ENCODE data around the gene PMM2. TPM values are rescaled to one million over a fixed set of nuclear protein-coding genes. Genes with fewer than 3 reads are reported as not detected.
A peak's percentile ranks its signal among the peaks of the same experiment; 100 is the strongest.
"Not testable (repeated sequence)": the region's sequence is repeated elsewhere in the genome, so short reads cannot be mapped to it uniquely, and the experiment has no call there.

PMM2 gene
- total and polyA plus RNA-seq, 3 experiments from 2014 or later: 31.2 to 63.3 (median 58.9) TPM

- H3K4me1 ChIP-seq (ENCODE audit: insufficient read depth, low read length); H3K36me3 ChIP-seq (ENCODE audit: insufficient read depth, low read length); DNase-seq; H3K27me3 Mint-ChIP-seq; H3K36me3 Mint-ChIP-seq; H3K27me3 ChIP-seq (ENCODE audit: insufficient read depth, low read length, poor library complexity, severe bottlenecking); H3K9me3 Mint-ChIP-seq; H3K27ac ChIP-seq (ENCODE audit: low read depth, low read length); POLR2A ChIA-PET; H3K9me3 ChIP-seq (ENCODE audit: low read length); H3K4me3 Mint-ChIP-seq; CTCF ChIA-PET; H3K4me3 ChIP-seq (ENCODE audit: low read length): not testable (repeated sequence)
- Mint-ChIP-seq H3K4me1 (peaks cover 26 to 34% (median 29%) of the 10 kb centered on the region in 3 donors), H3K27ac (peak overlapping the region in 1 of 8 donors; percentile 60)
Measured at GRCh38 chr16:8875317-8875716, 77.7 kb downstream of the PMM2 start.

DNA sequence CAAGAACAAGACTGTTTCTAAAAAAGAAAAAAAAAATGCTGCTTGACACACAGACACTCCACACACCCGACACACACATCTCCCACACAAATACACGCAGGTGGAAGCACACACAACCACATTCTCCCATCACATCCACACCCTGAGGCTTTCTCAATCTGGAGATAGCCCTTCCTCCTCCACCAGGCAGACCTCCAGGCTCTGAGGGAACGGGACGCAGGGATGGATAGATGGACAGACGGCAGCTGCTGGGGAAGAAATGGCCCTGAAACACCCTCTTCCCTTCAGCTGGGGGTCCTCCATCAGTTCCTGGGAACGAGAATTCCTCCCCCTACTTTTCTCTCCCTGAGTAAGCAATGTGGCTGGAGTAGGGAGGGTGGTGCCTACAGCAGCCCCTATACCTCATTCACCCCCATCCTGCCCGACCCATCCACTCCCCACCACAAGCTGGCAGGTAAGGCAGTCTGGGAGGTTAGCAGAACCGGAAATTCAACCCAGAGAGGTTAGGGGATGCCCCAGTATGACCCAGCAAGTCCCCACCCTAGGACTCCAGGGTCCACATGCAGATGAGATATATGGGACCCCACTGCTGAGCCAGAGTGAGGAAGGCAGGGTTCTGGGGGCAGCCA, 80.4 kb downstream of the PMM2 start:
- Histone ChIP-seq H3K4me3 (ENCODE audit: low read length) (no peak overlapping the region), H3K36me3 (ENCODE audit: insufficient read depth, low read length) (no peaks in the 10 kb centered on the region), H3K27me3 (ENCODE audit: insufficient read depth, low read length, poor library complexity, severe bottlenecking) (no peaks in the 10 kb centered on the region), H3K4me1 (ENCODE audit: insufficient read depth, low read length) (peaks cover 3% of the 10 kb centered on the region), H3K9me3 (ENCODE audit: low read length) (no peaks in the 10 kb centered on the region), H3K27ac (ENCODE audit: low read depth, low read length) (no peak overlapping the region)
- DNase-seq: no peak
- ChIA-PET POLR2A (no interaction called here), CTCF (interaction anchor here (1.2 to 5.0 kb wide), 3 partner anchors 9 to 257 kb away, joined by 3 to 51 read pairs (median 24); partner anchors contain the start of gene CARHSP1)
- peaks cover 20 to 26% (median 22%) of the 10 kb centered on the region in 3 donors for H3K4me1 Mint-ChIP-seq
- H3K27me3 Mint-ChIP-seq: no peaks in the 10 kb centered on the region
- no peaks in the 10 kb centered on the region for H3K36me3 Mint-ChIP-seq
- H3K27ac Mint-ChIP-seq: peak overlapping the region in 3 of 8 donors; percentile 60 to 88 (median 77)
- H3K4me3 Mint-ChIP-seq: no peak overlapping the region
- no peaks in the 10 kb centered on the region for H3K9me3 Mint-ChIP-seq

DNA sequence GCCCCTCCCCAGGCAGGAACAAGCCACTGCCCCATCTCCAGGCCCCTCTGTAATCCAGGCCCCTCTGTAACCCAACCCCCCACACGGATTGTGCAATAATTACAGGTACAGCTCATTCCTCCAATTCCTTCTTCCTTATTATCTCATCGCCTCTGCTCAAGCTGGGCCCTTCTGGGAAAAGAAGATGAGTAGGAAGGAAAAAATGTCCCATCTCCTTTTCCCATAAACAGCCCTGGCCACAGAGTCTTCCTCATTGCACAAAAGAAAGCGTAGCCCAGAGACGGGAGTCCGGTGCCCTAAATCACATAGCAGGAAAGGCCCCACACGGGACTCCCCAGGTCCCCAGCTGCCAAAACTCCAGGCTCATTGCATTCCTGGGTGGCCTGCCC, 80.9 kb downstream of the PMM2 start:
- ChIA-PET POLR2A (no interaction called here), CTCF (interaction anchor here (1.2 to 5.0 kb wide), 3 partner anchors 9 to 256 kb away, joined by 3 to 51 read pairs (median 24); partner anchors contain the start of gene CARHSP1)
- Mint-ChIP-seq H3K27me3 (no peaks in the 10 kb centered on the region), H3K27ac (peak overlapping the region in 2 of 8 donors; percentile 60 to 88), H3K36me3 (no peaks in the 10 kb centered on the region), H3K4me3 (no peak overlapping the region), H3K9me3 (no peaks in the 10 kb centered on the region), H3K4me1 (peaks cover 20 to 25% (median 22%) of the 10 kb centered on the region in 3 donors)
- H3K27me3 ChIP-seq (ENCODE audit: insufficient read depth, low read length, poor library complexity, severe bottlenecking): no peaks in the 10 kb centered on the region
- H3K4me3 ChIP-seq (ENCODE audit: low read length): no peak overlapping the region
- no peak overlapping the region for H3K27ac ChIP-seq (ENCODE audit: low read depth, low read length)
- no peaks in the 10 kb centered on the region for H3K9me3 ChIP-seq (ENCODE audit: low read length)
- DNase-seq: no peak
- H3K36me3 ChIP-seq (ENCODE audit: insufficient read depth, low read length): no peaks in the 10 kb centered on the region
- peaks cover 3% of the 10 kb centered on the region for H3K4me1 ChIP-seq (ENCODE audit: insufficient read depth, low read length)

DNA sequence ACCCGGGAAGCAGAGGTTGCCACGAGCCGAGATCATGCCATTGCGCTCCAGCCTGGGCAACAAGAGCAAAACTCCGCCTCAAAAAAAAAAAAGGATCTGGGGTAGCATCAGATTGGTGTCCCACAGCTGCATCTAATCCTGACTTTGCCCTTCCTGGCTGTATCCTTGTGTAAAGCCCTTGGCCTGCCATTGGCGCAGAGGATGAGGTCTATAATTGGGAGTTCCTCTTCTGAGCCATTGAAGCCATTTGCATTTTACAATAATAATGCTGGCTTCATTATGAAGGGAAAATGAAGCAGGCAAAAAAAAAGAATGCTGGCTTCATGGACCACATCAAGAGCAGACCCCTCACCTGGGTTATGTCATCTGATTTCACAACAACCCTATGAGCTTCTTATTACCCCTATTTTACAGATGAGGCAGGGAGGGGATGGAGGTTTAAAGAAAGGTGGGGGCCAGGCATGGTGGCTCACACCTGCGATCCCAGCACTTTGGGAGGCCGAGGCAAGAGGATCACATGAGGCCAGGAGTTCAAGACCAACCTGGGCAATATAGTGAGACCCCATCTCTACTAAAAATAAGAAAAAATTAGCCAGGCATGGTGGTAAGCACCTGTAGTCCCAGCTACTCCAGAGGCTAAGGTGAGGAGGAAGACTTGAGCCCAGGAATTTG, 83.3 kb downstream of the PMM2 start:
- ChIA-PET POLR2A (no interaction called here), CTCF (interaction anchor here (0.6 to 5.0 kb wide), 30 partner anchors 8 to 314 kb away, joined by 3 to 51 read pairs (median 4); partner anchors contain the start of genes ABAT, CARHSP1, PMM2 and TMEM186)
- Mint-ChIP-seq H3K27me3 (peaks cover 10 to 13% of the 10 kb centered on the region in 2 donors), H3K27ac (peak overlapping the region in 1 of 8 donors; percentile 43), H3K36me3 (no peaks in the 10 kb centered on the region), H3K4me1 (peaks cover 19 to 23% (median 21%) of the 10 kb centered on the region in 3 donors), H3K4me3 (no peak overlapping the region), H3K9me3 (no peaks in the 10 kb centered on the region)
- H3K27ac ChIP-seq (ENCODE audit: low read depth, low read length): no peak overlapping the region
- no peaks in the 10 kb centered on the region for H3K36me3 ChIP-seq (ENCODE audit: insufficient read depth, low read length)
- peaks cover 11% of the 10 kb centered on the region for H3K4me1 ChIP-seq (ENCODE audit: insufficient read depth, low read length)
- no peaks in the 10 kb centered on the region for H3K27me3 ChIP-seq (ENCODE audit: insufficient read depth, low read length, poor library complexity, severe bottlenecking)
- no peak overlapping the region for H3K4me3 ChIP-seq (ENCODE audit: low read length)
- H3K9me3 ChIP-seq (ENCODE audit: low read length): no peaks in the 10 kb centered on the region
- peak in 1 of 5 donors; percentile 11 for DNase-seq

DNA sequence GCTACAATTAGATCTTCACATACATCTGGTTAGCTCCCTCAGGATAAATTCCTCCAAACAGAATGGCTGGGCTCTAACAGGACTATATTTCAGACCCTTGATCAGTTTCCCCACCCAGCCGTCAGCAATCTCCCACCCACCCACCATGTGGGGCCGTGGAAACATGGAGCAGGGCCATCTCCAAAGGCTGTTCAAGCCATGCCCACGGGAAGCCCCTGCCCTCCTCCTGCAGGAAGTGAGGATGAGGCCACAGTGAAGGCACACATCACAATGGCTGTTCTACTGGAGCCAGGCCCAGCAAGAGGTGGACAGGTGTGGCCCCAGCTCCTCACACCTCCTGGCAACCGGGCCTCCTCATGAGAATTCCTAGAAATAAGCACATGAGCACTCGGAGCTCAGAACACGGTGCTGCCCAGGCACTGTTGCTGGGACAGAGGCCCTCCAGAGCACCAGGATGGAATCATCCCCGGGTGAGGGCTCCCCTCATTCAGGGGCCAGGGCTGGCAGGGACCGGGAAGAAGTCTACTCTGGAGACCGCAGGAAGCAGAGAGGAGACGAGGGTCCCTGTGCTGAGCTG, 84.5 kb downstream of the PMM2 start, which contains the start of gene LITAFD:
Gene LITAFD (plus strand): TSS at position 311 of the 577 bp plus-strand sequence. CDS start 2,005 bp downstream, outside the sequence.
- Mint-ChIP-seq H3K9me3 (no peaks in the 10 kb centered on the region), H3K27ac (peak within 1 kb of the TSS in 1 of 8 donors; percentile 72), H3K4me1 (peaks cover 22 to 28% (median 25%) of the 10 kb centered on the region in 3 donors), H3K4me3 (no peak within 1 kb of the TSS), H3K27me3 (peaks cover 10 to 16% of the 10 kb centered on the region in 2 donors), H3K36me3 (no peaks in the 10 kb centered on the region)
- no peaks in the 10 kb centered on the region for H3K36me3 ChIP-seq (ENCODE audit: insufficient read depth, low read length)
- no peaks in the 10 kb centered on the region for H3K27me3 ChIP-seq (ENCODE audit: insufficient read depth, low read length, poor library complexity, severe bottlenecking)
- ChIA-PET POLR2A (no interaction called here), CTCF (interaction anchor here (1.4 to 5.0 kb wide), 6 partner anchors 9 to 315 kb away, joined by 3 to 51 read pairs (median 9); partner anchors contain the start of gene CARHSP1)
- no peak within 1 kb of the TSS for H3K4me3 ChIP-seq (ENCODE audit: low read length)
- no peaks in the 10 kb centered on the region for H3K9me3 ChIP-seq (ENCODE audit: low read length)
- no peak within 1 kb of the TSS for H3K27ac ChIP-seq (ENCODE audit: low read depth, low read length)
- peaks cover 11% of the 10 kb centered on the region for H3K4me1 ChIP-seq (ENCODE audit: insufficient read depth, low read length)
- no peak for DNase-seq

DNA sequence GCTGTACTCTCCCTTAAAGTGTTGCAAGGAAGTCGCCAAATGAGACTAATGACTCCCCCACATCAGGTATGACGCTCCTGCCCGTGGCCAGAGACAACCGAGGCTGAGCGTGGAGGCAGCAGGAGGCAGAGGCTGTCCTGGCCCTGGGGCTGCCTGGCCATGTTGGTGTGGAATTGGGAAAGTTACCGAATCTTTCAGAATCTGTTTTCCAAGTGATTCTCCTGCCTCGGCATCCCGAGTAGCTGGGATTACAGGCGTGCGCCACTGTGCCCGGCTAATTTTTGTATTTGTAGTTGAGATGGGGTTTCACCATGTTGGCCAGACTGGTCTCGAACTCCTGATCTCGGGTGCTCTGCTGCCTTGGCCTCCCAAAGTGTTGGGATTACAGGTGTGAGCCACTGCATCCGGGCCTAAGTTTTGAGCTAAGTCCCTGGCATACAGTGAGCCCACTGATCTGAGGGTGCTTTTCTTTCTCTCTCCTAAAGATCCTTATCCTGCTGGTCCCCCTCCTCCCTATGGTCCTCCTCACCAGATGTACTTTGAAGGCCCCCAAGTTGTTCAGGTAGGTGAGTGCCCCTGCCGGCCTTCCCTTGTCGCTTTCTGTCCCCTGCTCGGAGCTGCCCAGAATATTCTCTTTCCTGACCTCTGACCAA, 85.2 kb downstream of the PMM2 start:
- H3K27ac Mint-ChIP-seq: no peak overlapping the region
- H3K9me3 ChIP-seq (ENCODE audit: low read length): no peaks in the 10 kb centered on the region
- no peaks in the 10 kb centered on the region for H3K27me3 ChIP-seq (ENCODE audit: insufficient read depth, low read length, poor library complexity, severe bottlenecking)
- no peak overlapping the region for H3K4me3 Mint-ChIP-seq
- H3K9me3 Mint-ChIP-seq: no peaks in the 10 kb centered on the region
- H3K4me1 ChIP-seq (ENCODE audit: insufficient read depth, low read length): peaks cover 11% of the 10 kb centered on the region
- peaks cover 24 to 28% (median 24%) of the 10 kb centered on the region in 3 donors for H3K4me1 Mint-ChIP-seq
- ChIA-PET CTCF (interaction anchor here (1.4 to 1.9 kb wide), 2 partner anchors 13 to 53 kb away, joined by 3 to 5 read pairs; no protein-coding TSS in a partner anchor), POLR2A (no interaction called here)
- no peak for DNase-seq
- no peaks in the 10 kb centered on the region for H3K36me3 ChIP-seq (ENCODE audit: insufficient read depth, low read length)
- peaks cover 10 to 17% of the 10 kb centered on the region in 2 donors for H3K27me3 Mint-ChIP-seq
- H3K27ac ChIP-seq (ENCODE audit: low read depth, low read length): no peak overlapping the region
- H3K36me3 Mint-ChIP-seq: peaks cover 0 to 1% (median 0%) of the 10 kb centered on the region in 3 donors
- no peak overlapping the region for H3K4me3 ChIP-seq (ENCODE audit: low read length)

DNA sequence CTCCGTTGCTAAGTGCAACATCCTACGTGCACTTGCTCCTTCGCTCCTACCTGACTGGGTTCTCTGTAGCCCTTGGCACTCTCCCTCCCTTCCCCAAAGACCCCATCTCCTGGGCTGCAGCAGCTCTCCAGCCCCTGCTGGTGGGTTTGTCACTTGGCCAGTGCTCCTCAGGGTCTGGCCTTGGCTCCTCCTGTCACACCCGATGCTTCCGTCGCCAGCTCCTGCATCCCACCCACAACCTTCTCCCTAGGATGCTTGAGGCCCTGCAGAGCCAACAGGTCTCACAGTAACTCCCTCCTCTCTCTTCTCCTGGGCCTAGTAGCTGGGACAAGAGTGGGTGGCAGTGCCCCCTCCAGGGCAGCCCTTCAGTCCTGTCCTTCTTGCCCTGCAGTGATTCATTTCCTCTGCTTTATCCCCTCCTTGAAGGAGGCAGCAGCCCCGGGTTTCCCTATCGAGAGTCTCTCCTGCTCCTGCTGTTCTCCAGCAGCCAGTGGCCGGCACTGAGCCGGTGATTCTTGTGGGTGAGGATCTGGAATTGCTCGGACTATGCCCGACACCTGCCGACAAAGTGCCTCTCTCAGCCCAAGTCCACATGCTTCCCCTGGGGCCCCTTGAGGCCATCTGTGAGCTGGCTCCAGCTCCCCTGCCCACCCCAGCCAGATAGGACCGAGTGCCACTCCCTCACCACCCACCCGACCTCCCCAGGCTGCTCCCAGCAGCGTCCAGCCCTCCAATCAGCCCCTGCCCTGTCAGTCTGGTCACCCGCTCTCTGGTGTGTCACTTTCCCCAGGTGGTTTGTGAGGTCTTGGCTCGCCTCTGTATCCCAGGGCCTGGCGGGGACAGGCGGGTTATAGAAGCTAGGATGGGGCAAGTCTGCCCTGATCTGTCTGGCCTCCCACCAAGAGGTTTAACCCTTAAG, 88.3 kb downstream of the PMM2 start:
- peaks cover 0 to 11% (median 1%) of the 10 kb centered on the region in 3 donors for H3K36me3 Mint-ChIP-seq
- H3K9me3 Mint-ChIP-seq: no peaks in the 10 kb centered on the region
- ChIA-PET CTCF (interaction anchor here (0.9 to 1.2 kb wide), 2 partner anchors 10 to 319 kb away, joined by 3 read pairs; no protein-coding TSS in a partner anchor), POLR2A (no interaction called here)
- peaks cover 10 to 17% of the 10 kb centered on the region in 2 donors for H3K27me3 Mint-ChIP-seq
- H3K9me3 ChIP-seq (ENCODE audit: low read length): no peaks in the 10 kb centered on the region
- peak overlapping the region in 2 of 7 donors; percentile 32 to 37 for H3K4me3 Mint-ChIP-seq
- no peaks in the 10 kb centered on the region for H3K27me3 ChIP-seq (ENCODE audit: insufficient read depth, low read length, poor library complexity, severe bottlenecking)
- peaks cover 7% of the 10 kb centered on the region for H3K4me1 ChIP-seq (ENCODE audit: insufficient read depth, low read length)
- DNase-seq: no peak
- no peak overlapping the region for H3K4me3 ChIP-seq (ENCODE audit: low read length)
- no peaks in the 10 kb centered on the region for H3K36me3 ChIP-seq (ENCODE audit: insufficient read depth, low read length)
- H3K4me1 Mint-ChIP-seq: peaks cover 11 to 21% (median 11%) of the 10 kb centered on the region in 3 donors
- H3K27ac ChIP-seq (ENCODE audit: low read depth, low read length): no peak overlapping the region
- peak overlapping the region in 5 of 8 donors; percentile 34 to 68 (median 60) for H3K27ac Mint-ChIP-seq
